ENCODE results near the gene DNAH11.

DNA sequence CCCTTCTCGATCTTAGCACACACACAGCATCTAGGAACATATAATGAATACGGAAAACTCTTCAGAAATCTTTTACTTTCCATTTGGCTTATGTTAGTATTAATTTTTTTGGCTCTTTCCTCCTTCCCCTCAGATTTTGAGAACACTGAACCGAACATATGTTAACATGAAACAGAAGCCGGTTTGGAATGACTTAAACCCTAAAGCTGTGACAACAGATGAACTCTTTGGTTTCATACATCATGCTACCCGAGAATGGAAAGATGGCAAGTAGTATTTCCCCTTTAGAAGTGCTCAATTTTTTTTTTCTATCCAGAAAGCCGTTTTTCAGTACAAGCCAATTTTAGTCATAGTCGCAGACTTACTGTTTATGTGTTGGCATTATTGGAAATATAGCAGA is 164.7 kb downstream of the DNAH11 start:
- TF ChIP-seq, protein P1, sequence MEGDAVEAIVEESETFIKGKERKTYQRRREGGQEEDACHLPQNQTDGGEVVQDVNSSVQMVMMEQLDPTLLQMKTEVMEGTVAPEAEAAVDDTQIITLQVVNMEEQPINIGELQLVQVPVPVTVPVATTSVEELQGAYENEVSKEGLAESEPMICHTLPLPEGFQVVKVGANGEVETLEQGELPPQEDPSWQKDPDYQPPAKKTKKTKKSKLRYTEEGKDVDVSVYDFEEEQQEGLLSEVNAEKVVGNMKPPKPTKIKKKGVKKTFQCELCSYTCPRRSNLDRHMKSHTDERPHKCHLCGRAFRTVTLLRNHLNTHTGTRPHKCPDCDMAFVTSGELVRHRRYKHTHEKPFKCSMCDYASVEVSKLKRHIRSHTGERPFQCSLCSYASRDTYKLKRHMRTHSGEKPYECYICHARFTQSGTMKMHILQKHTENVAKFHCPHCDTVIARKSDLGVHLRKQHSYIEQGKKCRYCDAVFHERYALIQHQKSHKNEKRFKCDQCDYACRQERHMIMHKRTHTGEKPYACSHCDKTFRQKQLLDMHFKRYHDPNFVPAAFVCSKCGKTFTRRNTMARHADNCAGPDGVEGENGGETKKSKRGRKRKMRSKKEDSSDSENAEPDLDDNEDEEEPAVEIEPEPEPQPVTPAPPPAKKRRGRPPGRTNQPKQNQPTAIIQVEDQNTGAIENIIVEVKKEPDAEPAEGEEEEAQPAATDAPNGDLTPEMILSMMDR (conservative IDR thresholded peaks at IDR 0.05): no peak
- no peak for TF ChIP-seq ZFX (IDR thresholded peaks at IDR 0.05)

Measured in C4-2B (cell line).